Activated B cell treated with CpG ODN at 0.5 μM for 24 hours (primary cell): ENCODE results near the gene NEK6. TPM values are rescaled to one million over a fixed set of nuclear protein-coding genes. Genes with fewer than 3 reads are reported as not detected.
A peak's percentile ranks its signal among the peaks of the same experiment; 100 is the strongest.

Experiments used
- ATAC-seq: fragments of 200-7000 bp; cut with Tn5 transposase; one replicate; pipeline ENCODE4 v1.10.0; 2021; ENCODE audit warnings: low read depth, mild to moderate bottlenecking, moderate library complexity
- CTCF ChIA-PET: fragments of 350-600 bp; sonication (Branson Sonifier 250); formaldehyde crosslinking; loops from one replicate; lab custom pipeline; 2021; ENCODE audit warnings: antibody characterized with exemption; lab: Charles Lee
- POLR2A ChIA-PET: fragments of 350-600 bp; sonication (Branson Sonifier 250); formaldehyde crosslinking; loops from one replicate; lab custom pipeline; 2021; ENCODE audit warnings: antibody characterized with exemption; lab: Charles Lee
- DNase-seq: peaks from one replicate; pipeline ENCODE4 v3.0.0; 2022
- H3K27ac Mint-ChIP-seq: one replicate; pipeline ENCODE4 v1.8.0; 2020; ENCODE audit warnings: mixed read lengths
- H3K27me3 Mint-ChIP-seq: one replicate; pipeline ENCODE4 v1.8.0; 2021; ENCODE audit warnings: mixed read lengths
- H3K36me3 Mint-ChIP-seq: one replicate; pipeline ENCODE4 v1.8.0; 2021; ENCODE audit warnings: low read depth, mixed read lengths
- H3K4me1 Mint-ChIP-seq: one replicate; pipeline ENCODE4 v1.8.0; 2021; ENCODE audit warnings: mixed read lengths
- H3K4me3 Mint-ChIP-seq: one replicate; pipeline ENCODE4 v1.8.0; 2020; ENCODE audit warnings: mild to moderate bottlenecking, mixed read lengths
- H3K9me3 Mint-ChIP-seq: one replicate; pipeline ENCODE4 v1.8.0; 2020; ENCODE audit warnings: mixed read lengths
- CTCF ChIP-seq: fragments of 200-600 bp; IDR thresholded peaks from one replicate; pipeline ENCODE4 v1.8.0; 2022; ENCODE audit warnings: antibody characterized with exemption, mild to moderate bottlenecking
- intact Hi-C: fragments of 100-400 bp; cut with micrococcal nuclease; formaldehyde crosslinking; loops from one replicate; pipeline ENCODE4 v1.15.1; 2024
- total RNA-seq: library from RNA; stranded (reverse); gene quantifications from 2 replicates; pipeline ENCODE4 v1.2.3, GENCODE V29; 2022

Gene NEK6
- total RNA-seq, 1 donor from 2014 or later: 110 TPM

GRCh38 chr9:124292696-124293593 is 35.2 kb downstream of the NEK6 start:
- peaks cover 24% of the 10 kb centered on the region for H3K36me3 Mint-ChIP-seq
- H3K4me1 Mint-ChIP-seq: peaks cover 94% of the 10 kb centered on the region

GRCh38 chr9:124293718-124294506 is 36.2 kb downstream of the NEK6 start:
- peaks cover 24% of the 10 kb centered on the region for H3K36me3 Mint-ChIP-seq
- DNase-seq (no peak), ATAC-seq (no peak)
- peak overlapping the region; percentile 44 for H3K27ac Mint-ChIP-seq
- H3K9me3 Mint-ChIP-seq: no peaks in the 10 kb centered on the region
- no peaks in the 10 kb centered on the region for H3K27me3 Mint-ChIP-seq
- ChIA-PET CTCF (interaction anchor here (5.7 kb wide), 1 partner anchor 167 kb away, joined by 45 read pairs; no protein-coding TSS in a partner anchor), POLR2A (interaction anchor here (1.3 to 1.9 kb wide), 2 partner anchors 37 to 76 kb away, joined by 3 to 7 read pairs; partner anchors contain the start of gene NEK6)
- peaks cover 95% of the 10 kb centered on the region for H3K4me1 Mint-ChIP-seq
- intact Hi-C loops: loop anchor here (5.0 to 10.0 kb wide), 2 partner anchors 123 to 289 kb away; partner anchors contain the start of gene PSMB7
- H3K4me3 Mint-ChIP-seq: peak overlapping the region; percentile 48
- no peak for TF ChIP-seq CTCF

More at GRCh38 chr9:124292696-124293593, 35.2 kb downstream of the NEK6 start:
- peak overlapping the region; percentile 85 for H3K27ac Mint-ChIP-seq
- peak overlapping the region; percentile 63 for H3K4me3 Mint-ChIP-seq
- H3K9me3 Mint-ChIP-seq: no peaks in the 10 kb centered on the region
- ChIA-PET CTCF (interaction anchor here (5.7 kb wide), 1 partner anchor 166 kb away, joined by 45 read pairs; no protein-coding TSS in a partner anchor), POLR2A (interaction anchor here (0.9 to 4.8 kb wide), 5 partner anchors 28 to 166 kb away, joined by 3 to 37 read pairs (median 3); partner anchors contain the start of gene NEK6)
- intact Hi-C loops: loop anchor here (5.0 to 10.0 kb wide), 2 partner anchors 124 to 288 kb away; partner anchors contain the start of gene PSMB7
- DNase-seq: no peak
- TF ChIP-seq CTCF: no peak
- no peak for ATAC-seq
- H3K27me3 Mint-ChIP-seq: no peaks in the 10 kb centered on the region

DNA sequence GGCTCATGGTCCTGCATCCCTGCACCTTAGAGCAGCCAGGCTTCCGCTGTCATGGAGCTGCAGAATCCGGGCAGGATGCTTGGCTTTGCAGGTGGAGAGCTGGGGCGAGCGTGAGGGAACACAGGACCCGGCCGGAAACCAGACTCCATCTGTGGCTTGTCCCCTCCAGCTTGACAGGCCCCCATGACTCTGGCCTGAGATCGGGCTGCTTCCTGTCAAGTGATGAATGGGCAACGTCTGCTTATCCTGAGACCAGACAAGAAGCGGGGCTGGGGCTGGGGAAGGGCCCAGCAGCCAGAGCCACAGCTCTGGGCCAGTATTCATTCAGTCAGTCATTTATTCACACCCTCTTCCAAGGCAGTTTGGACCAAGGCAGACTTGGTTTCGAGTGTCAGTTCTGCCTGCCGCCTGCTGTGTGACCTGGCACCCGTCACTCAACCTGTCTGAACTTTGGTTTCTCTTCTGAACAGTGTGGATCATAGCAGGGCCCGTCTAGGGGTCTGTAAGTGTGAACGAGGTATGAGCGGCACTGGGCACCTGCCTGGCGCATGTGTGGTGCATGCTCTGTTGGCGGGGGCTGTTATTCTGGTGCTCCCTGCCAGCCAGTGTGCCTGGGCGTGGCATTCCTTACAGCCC is 37.5 kb downstream of the NEK6 start:
- no peaks in the 10 kb centered on the region for H3K27me3 Mint-ChIP-seq
- H3K4me3 Mint-ChIP-seq: no peak overlapping the region
- POLR2A ChIA-PET: interaction anchor here (0.9 to 2.1 kb wide), 3 partner anchors 9 to 173 kb away, joined by 3 to 7 read pairs (median 4); no protein-coding TSS in a partner anchor

DNA sequence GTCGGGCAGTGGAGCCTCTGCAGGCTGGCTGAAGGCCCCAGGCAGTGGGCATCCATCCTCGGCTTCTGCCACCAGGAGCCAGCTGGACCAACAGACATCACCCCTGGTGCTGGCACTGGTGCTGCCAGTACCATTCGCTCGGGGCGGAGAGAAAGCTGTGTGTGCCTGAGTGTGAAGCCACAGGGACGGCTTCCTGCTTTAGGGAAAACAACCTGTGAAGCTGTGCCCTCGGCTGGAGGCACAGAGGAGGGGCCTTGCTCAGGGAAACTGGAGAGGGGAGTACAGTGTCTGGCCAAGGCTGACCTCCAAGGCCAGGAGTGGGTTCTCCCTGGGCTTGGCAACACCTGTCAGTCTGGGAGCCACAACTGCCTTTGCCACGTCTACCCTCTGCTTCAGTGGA is 38.3 kb downstream of the NEK6 start:
- Mint-ChIP-seq H3K9me3 (no peaks in the 10 kb centered on the region), H3K27me3 (no peaks in the 10 kb centered on the region), H3K36me3 (peaks cover 22% of the 10 kb centered on the region), H3K4me1 (peaks cover 91% of the 10 kb centered on the region), H3K4me3 (no peak overlapping the region), H3K27ac (no peak overlapping the region)
- ATAC-seq (no peak), DNase-seq (no peak)
- no peak for TF ChIP-seq CTCF
- CTCF ChIA-PET: interaction anchor here (1.2 kb wide), 1 partner anchor 37 kb away, joined by 3 read pairs; no protein-coding TSS in a partner anchor
- POLR2A ChIA-PET: interaction anchor here (2.1 kb wide), 1 partner anchor 10 kb away, joined by 7 read pairs; no protein-coding TSS in a partner anchor
- intact Hi-C loops: loop anchor here (10.0 kb wide), 1 partner anchor 291 kb away; no protein-coding TSS in a partner anchor

More for the DNA sequence above, 37.5 kb downstream of the NEK6 start:
- peak overlapping the region; percentile 31 for H3K27ac Mint-ChIP-seq
- no peak for TF ChIP-seq CTCF
- DNase-seq (no peak), ATAC-seq (no peak)
- peaks cover 96% of the 10 kb centered on the region for H3K4me1 Mint-ChIP-seq
- CTCF ChIA-PET: interaction anchor here (1.2 kb wide), 1 partner anchor 36 kb away, joined by 3 read pairs; no protein-coding TSS in a partner anchor
- no peaks in the 10 kb centered on the region for H3K9me3 Mint-ChIP-seq
- H3K36me3 Mint-ChIP-seq: peaks cover 22% of the 10 kb centered on the region
- intact Hi-C loops: loop anchor here (10.0 kb wide), 1 partner anchor 290 kb away; no protein-coding TSS in a partner anchor
